Stimulated activated CD8-positive, alpha-beta memory T cell treated with anti-CD3 and anti-CD28 coated beads, Interleukin-15, amount 100 ng/mL, for 1 hour (primary cell): ENCODE results near the gene ARHGEF6.
"Not testable (repeated sequence)": the region's sequence is repeated elsewhere in the genome, so short reads cannot be mapped to it uniquely, and the experiment has no call there.

Source experiments
- DNase-seq: peaks from one replicate; pipeline ENCODE4 v3.0.0-alpha.2; 2020; ENCODE audit warnings: low read depth

ARHGEF6 gene

DNA sequence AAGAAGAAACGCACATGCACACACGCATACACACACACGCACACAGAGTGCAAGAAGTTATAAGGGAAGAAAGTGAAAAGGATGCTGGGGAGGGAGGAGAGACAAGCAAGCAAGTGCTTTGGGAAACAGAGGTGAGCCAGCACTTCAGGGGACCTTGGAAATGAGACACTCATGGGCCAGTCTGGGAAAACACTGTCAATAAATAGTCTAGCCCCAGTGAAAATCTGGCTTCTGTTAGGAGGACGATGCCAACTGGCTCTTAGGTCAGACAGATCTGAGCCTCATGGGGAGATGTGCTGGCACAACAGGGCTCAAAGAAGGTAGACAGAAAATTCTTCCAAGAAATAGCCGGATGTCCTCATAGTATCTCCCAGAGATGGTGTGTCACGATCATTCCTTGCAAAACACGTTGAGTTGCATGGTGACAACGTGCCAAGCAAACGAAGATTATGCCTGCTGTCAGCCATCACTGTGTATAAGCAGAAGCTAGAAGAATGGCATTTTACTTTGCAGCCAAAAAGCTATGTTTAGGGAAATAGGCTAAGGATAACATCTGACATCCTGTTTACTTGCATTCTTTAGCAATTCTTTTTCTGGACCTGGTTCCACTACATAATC, 557 bp upstream of the ARHGEF6 start:
- DNase-seq = no peak

DNA sequence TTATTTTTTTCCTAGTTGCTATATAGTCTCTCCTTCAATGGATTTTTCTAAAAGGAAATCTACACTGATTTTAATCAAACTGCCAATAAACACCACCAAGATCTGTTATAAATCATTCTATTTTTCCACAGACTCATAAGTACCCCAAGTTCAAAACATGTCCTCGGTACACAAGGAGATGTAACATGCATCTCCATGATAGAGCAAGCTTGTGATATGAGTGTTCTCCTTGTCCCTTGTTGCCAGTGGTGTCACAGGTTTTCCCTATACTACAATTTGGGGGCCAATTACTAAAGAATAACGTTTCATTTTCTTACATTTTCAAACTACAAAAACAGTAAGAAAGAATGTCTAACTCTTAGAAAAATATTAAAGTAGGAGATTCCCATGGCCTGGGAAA, 491 bp downstream of the ARHGEF6 start:
- DNase-seq = no peak

DNA sequence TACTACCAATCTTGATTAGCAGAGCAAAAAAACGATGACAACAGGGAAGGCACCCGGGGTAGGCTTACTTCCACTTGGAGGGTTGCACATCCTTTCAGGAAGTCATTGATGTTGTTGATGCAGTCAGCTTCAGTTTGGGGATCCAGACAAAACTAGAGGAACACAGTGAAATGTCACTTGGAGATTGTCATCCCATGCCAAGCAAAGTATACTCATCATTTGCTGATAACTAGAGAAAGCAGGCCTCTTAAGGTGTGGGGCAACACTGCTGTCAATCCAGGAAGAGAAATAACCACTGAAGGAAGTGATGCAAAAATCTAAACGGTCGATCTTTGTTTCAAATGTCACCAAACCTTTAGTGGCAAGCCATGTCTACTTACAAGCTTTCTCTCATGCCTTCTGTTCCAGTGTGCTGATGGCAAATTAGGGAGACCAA, 1.4 kb downstream of the ARHGEF6 start:
- no peak for DNase-seq

- DNase-seq = no peak
These were observed 1.8 kb downstream of the ARHGEF6 start for GRCh38 chrX:136778916-136779315.

DNA sequence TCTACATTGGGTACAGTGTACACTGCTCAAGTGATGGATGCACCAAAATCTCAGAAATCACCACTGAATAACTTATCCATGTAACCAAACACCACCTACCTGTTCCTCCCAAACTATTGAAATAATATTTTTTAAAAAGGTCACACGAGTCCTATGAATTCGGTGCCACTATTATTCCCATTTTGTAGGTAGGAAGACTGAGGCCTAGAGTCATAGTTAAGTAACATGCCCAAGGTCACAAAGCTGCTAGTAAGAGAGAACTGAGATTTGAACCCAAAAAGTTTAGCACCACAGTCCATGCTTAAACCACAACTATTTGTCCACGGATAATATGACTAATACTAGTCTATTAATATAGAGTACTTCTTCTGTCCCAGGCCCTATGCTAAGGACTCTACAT, 2.7 kb downstream of the ARHGEF6 start:
- no peak for DNase-seq

GRCh38 chrX:136773648-136774047, 7.1 kb downstream of the ARHGEF6 start:
- no peak for DNase-seq

GRCh38 chrX:136771869-136772268, 8.9 kb downstream of the ARHGEF6 start:
- DNase-seq = not testable (repeated sequence)

DNA sequence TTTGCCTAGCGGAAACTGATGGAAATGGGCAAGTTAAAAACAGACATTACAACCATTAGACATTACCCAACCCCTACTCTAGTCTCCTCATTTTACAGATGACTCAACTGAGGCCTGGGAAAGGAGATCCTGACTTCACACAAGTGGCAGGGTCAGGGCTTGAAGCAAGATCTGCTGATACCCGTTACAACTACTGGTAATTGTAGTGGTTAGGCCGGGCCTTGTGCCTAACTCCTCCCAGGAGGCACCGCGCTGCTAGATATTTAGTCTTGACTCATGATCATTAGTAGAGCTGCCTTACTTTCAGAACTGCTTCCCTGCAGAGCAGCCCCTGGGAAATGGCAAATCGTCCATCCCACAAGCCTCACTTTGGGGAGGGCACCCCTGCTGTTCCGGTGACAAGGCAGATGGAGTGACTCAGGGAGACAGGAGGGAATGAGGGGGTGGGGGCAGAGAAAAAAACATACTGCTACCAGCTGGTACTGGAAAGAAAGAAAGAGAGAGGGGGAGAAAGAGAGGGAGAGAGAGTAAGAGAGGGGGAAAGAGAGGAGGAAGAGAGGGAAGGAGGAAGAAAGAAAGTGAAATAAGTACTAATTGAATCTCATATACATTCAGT, 12.2 kb downstream of the ARHGEF6 start:
- DNase-seq = no peak

DNA sequence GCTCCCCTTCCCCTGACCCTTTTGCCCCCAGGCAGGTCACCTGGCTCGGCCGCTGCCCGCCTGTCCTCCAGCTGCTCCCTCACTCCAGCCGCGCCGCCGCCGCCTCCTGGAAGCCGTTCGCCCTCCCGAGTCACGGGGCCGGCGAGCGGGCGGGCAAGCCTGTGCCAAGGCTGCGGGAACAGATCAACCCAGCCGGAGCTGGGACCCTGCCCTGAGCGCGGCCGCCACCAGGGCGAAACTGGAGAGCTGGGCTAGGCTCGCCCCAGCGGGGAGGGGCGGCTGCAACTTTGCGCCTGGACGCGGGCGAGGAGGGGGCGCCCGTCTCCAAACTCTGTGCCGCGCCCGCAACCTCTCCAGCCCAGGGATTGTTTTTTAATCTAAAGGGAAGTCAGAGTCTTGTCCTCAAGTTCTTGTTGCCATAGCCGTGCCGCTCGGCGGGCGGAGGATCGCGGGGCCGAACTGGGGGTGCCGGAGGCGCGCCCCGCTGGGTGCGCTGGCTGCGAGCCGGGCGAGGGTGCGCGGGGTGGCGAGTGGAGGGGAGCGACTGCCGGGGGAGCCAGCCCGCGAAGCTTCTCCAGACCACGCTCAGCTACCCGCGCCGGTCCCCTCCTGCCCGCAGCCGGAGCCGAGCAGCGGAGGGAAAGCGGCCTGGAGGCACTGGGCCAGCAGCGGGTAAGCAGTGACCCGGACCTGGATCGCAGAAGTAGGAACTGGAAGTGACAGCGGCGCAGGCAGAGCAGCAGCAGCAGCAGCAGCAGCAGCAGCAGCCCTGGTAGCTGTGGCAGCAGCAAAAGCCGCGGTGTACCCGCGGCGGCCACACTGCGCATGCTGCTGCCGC, 13.4 kb downstream of the ARHGEF6 start:
- DNase-seq = no peak

GRCh38 chrX:136766785-136767103, 14.0 kb downstream of the ARHGEF6 start:
- DNase-seq = no peak

DNA sequence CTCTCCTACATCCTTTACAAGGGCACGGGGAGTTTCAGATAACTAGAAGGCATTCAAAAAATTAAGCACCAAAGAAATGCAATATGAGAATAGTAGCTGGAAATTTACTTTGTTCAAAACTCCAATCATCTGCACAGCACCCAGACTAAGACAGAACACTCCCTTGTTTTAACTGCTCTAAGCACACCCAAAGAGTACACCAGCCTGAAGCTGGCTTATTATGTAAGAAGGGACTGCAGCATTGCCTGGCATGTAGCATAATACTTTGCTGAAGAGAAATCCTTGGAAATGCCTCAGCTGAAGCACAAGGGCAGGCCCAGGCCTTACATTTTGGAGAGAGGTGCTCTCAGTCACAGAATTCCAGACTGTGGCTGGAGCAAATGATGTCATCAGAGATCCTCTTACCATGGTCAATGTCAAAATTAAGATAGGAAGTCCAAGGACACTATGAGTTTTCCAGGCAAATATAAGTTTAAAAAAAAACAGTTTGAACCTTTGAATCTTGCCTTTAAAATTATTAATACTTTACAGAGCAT, 14.8 kb downstream of the ARHGEF6 start:
- DNase-seq = no peak

GRCh38 chrX:136764206-136764605, 16.5 kb downstream of the ARHGEF6 start:
- DNase-seq = no peak

GRCh38 chrX:136762820-136763452, 17.8 kb downstream of the ARHGEF6 start:
- no peak for DNase-seq

DNA sequence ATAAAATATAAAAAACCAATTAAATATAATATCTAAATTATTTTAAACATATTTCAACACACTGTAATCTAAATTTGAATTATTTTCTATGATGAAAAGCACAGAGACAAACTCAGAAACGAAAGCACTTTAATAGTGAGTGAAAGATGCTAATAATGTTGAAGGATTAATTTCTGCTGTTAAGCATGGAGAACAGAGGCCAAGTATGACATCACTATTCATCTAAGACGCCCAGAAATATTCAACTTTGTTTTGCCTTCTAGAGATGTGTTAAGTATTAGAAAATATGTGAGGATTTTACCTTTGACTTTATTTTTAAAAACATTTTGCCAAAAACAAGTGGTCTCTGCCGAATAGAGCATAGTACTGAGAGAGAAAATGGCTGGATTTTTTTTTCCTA, 19.3 kb downstream of the ARHGEF6 start:
- DNase-seq = no peak

DNA sequence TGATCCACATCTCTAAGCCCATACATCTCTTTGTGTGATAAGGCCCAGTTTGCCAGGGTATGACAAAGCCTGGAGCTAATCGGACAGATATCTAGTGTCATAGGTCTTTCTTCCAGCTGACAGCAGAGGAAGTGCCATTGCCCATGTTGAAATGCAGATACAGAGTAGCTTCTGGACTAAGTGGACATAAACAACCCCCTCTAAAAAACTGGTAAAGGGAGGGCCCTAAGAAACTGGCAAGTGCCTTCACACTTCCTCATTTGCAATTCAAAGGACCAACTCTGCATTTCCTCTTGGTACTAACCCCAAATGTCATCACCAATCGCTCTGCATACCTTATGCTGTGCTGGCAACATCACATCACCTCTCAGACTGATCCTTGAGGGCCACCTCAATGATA, 20.8 kb downstream of the ARHGEF6 start:
- no peak for DNase-seq

DNA sequence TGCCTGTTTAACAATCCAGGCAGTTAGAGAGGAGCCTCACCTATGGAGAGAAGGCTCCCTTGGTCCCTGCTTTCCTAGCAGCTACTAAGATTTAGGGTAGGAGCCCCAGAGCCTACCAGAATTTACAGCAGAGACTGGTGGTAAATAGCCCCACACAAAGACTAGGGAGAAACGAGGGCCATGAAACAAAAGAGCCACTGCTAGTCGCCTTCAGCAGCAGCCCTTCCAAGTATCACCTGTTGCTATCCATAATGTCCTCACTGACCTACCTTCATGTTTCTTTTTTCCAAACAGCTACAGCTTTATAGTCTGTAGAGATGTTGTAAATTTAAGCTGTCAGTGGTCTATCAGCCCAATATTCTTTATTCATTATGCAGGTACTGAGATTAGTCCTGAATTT, 25.3 kb downstream of the ARHGEF6 start:
- DNase-seq = no peak

DNA sequence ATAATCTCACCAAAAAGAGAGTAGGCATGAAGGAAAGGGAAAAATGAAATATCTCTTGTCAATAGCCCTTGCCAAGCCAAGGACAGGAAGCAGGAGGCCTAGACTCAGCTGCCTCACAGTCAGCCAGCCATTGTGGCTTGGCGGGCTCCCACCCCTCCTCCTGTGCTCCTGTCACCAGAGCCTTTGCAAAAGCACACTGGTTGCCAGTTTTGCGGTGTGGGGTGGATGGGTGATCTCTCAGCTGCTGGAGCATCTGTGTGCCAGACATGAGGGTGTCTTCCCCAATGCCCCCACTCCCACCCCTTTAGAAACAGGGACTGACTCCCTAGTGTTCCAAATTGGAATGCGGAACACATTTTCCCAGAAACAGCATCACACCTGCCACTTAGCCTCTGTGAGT, 26.1 kb downstream of the ARHGEF6 start:
- no peak for DNase-seq

DNA sequence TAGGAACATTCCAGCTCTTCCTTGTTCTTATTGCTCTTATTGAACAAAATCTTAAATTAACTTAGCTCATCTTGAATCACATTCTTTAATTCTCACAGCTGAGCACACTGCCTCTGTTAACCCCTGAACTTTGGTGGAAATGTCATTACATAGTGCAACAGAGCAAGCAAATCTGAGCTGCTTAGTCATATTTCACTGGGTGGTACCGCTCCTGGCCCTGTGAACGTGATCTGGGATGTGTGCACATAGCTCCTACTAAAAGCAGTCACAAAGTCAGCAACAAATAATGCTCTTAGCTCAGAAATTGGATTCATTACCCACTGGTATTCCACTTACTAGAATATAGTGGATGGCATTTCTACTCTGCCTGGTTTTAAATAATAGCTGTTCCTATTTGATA, 27.9 kb downstream of the ARHGEF6 start:
- no peak for DNase-seq

DNA sequence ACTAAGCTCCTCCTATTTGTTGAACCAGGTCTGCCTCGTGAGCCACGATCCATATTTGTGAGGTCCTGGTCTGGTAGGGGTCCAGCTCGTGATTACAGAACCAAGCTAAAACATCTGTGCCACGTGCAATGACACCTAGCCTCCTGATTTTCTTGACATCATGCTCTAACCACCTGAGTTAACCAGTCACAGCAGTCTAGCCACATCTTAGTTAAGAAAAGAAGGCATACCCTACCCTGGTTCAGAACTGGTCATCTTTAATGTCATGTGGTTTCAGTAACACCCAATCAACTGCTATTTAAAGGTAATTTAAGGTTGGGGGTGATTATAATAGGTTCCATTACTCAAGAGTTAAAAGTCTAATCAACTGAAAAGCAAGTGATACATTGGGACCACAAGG, 28.4 kb downstream of the ARHGEF6 start:
- no peak for DNase-seq

DNA sequence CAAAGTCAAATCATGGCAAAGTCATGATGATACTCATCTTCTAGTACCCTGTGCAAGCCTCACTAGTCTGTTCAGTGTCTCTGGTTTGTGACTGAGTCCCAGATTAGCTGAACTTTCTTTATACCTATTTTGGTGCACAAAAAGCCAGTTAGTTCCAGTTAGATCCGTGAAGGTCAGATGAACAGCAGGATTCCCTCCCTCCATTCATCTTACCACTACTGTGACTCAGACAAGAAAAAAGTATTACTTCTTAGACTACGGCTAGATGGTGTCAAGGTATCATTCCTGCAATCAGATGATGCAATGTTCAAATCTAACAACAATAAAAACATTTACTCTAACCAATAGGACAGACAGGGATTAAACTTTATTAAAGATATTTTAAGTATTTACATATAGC, 30.4 kb downstream of the ARHGEF6 start:
- no peak for DNase-seq

DNA sequence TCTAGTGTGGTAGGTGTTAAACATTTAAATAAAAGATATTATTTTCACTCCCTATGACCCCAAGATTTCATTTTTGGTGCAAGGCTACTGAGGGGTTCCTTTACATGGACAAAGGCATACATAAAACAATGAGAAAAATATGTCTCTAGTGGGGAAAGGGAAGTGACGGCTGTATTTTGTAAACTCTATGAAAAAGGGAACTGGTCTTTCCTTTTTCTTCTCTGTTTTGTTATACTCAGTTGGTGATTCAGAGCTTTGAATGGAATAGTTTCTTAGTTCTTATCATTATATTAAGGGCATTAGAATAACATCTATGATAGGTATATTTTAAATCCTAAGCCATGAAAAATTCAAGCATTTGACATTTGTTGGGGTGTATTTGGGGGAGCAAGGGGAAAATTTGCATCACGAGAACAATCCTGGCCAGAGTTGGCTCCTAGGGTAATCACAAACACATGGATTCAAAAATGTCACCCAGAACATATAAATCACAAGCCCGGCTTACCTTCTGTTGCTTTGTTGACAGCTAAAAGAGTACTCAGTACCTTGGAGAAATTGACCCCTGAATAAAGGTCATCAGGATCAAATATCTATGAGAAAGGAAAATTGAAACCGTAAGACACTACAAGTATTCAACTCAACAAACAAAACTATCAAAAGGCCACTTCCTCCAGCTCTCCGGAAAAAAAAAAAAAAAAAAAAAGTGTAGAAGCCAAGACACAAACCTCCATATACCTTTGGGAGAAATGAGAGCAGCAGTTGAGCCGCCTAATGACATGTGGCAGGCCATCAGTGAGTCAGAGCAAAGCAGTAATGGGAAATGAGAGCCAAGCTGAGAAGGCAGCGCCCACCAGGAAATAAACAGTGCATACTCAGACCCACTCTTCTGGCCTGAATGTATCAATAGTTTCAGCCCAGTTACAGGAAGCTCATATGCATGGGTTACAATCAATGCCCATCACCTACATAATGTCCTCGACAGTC, 33.4 kb downstream of the ARHGEF6 start:
- no peak for DNase-seq
